K562 (cell line): ENCODE results near the gene DNAH10. TPM values are rescaled to one million over a fixed set of nuclear protein-coding genes. Genes with fewer than 3 reads are reported as not detected.

ENCODE experiments used
- ARID1B ChIP-seq: fragments of 450-650 bp; IDR thresholded peaks from 2 replicates; pipeline ENCODE4 v1.6.1; 2016; ENCODE audit warnings: antibody characterized with exemption, mild to moderate bottlenecking, inconsistent platforms
- CBFA2T2 ChIP-seq: fragments of 450-650 bp; conservative IDR thresholded peaks from 2 replicates; pipeline ENCODE4 v1.6.1; 2017; ENCODE audit warnings: mild to moderate bottlenecking
- CBFA2T3 ChIP-seq: fragments of 450-650 bp; IDR thresholded peaks from 2 replicates; pipeline ENCODE4 v1.6.1; 2017
- DPF2 ChIP-seq: fragments of 450-650 bp; IDR thresholded peaks from 2 replicates; pipeline ENCODE4 v1.6.1; 2016
- FOXA3 ChIP-seq, 2 experiments: fragments of 450-650 bp in 1 of 2; sonication (generic) in 1 of 2; formaldehyde crosslinking; IDR thresholded peaks in 1 of 2; conservative IDR thresholded peaks in 1 of 2; 2 replicates each; pipeline versions ENCODE4 v1.4.0 to v1.8.0; 2020 to 2022; ENCODE audit warnings: mild to moderate bottlenecking in 2 of 2, missing genetic modification reagents in 1 of 2
- HDAC2 ChIP-seq: fragments of 450-650 bp; IDR thresholded peaks from 2 replicates; pipeline ENCODE4 v1.6.1; 2016; ENCODE audit warnings: mild to moderate bottlenecking
- KDM1A ChIP-seq, 2 experiments: fragments of 450-650 bp; IDR thresholded peaks; 2 replicates each; pipeline ENCODE4 v1.6.1; 2016; ENCODE audit warnings: mild to moderate bottlenecking in 2 of 2
- KLF16 ChIP-seq: IDR thresholded peaks from 2 replicates; pipeline ENCODE4 v1.6.1; 2016; ENCODE audit warnings: antibody characterized with exemption
- LEF1 ChIP-seq: fragments of 450-650 bp; IDR thresholded peaks from 2 replicates; pipeline ENCODE4 v1.6.1; 2016; ENCODE audit warnings: mild to moderate bottlenecking
- MTA2 ChIP-seq: fragments of 450-650 bp; IDR thresholded peaks from 2 replicates; pipeline ENCODE4 v1.6.1; 2016; ENCODE audit warnings: low read depth
- NCOA2 ChIP-seq, 2 experiments: fragments of 450-650 bp; IDR thresholded peaks; 2 replicates each; pipeline ENCODE4 v1.6.1; 2018; ENCODE audit warnings: mild to moderate bottlenecking in 2 of 2, moderate library complexity in 1 of 2; ENCODE audit not compliant: partially characterized antibody in 2 of 2
- NCOR1 ChIP-seq: fragments of 450-650 bp; IDR thresholded peaks from 2 replicates; pipeline ENCODE4 v1.6.1; 2016; ENCODE audit warnings: mild to moderate bottlenecking, moderate library complexity
- RCOR1 ChIP-seq, 2 experiments: IDR thresholded peaks; 2 replicates each; pipeline ENCODE4 v1.6.1; 2012; ENCODE audit warnings: low read depth in 2 of 2, low read length in 2 of 2, borderline replicate concordance in 1 of 2, improper control_type of control experiment in 1 of 2
- SOX6 ChIP-seq: fragments of 450-650 bp; IDR thresholded peaks from 2 replicates; pipeline ENCODE4 v1.6.1; 2014; ENCODE audit warnings: mild to moderate bottlenecking
- STAT5A ChIP-seq: IDR thresholded peaks from 2 replicates; pipeline ENCODE4 v1.6.1; 2012; ENCODE audit warnings: low read length, inconsistent platforms, borderline replicate concordance
- TEAD4 ChIP-seq, 2 experiments: sonication (generic) in 1 of 2; formaldehyde crosslinking in 1 of 2; IDR thresholded peaks; 2 replicates each; pipeline versions ENCODE4 v1.6.1 to v1.8.0; 2012 to 2022; ENCODE audit warnings: borderline replicate concordance in 1 of 2, inconsistent platforms in 1 of 2, low read length in 1 of 2, mild to moderate bottlenecking in 1 of 2, missing genetic modification reagents in 1 of 2
- ZFX ChIP-seq: sonication (generic); formaldehyde crosslinking; IDR thresholded peaks from 2 replicates; pipeline ENCODE4 v1.8.0; 2022; ENCODE audit warnings: mild to moderate bottlenecking, missing genetic modification reagents, moderate library complexity
- ZNF124 ChIP-seq: sonication (generic); formaldehyde crosslinking; IDR thresholded peaks from 2 replicates; pipeline ENCODE4 v1.8.1; 2022; ENCODE audit warnings: missing genetic modification reagents
- polyA plus RNA-seq, 8 experiments: library from polyadenylated mRNA; depleted of rRNA in 4 of 8; stranded (reverse) in 5 of 8; unstranded in 3 of 8; fragments of >200 nt; fragmentation: Nextera tagmentation in 2 of 8; fragmentation: Illumina TruSeq in 1 of 8; extraction: Ambion mirVana in 2 of 8; extraction: Trizol in 1 of 8; gene quantifications; 2 replicates each; pipeline versions ENCODE4 v1.2.1 to v1.2.3, GENCODE V29; 2011 to 2014; ENCODE audit warnings: inconsistent platforms in 1 of 8, missing spikeins in 1 of 8
- total RNA-seq, 7 experiments: library from RNA; depleted of rRNA in 6 of 7; stranded (reverse); fragments of >200 nt in 6 of 7; fragmentation: Illumina TruSeq in 2 of 7; extraction: Trizol in 2 of 7; gene quantifications; 2 replicates each; pipeline versions ENCODE4 v1.2.1 to v1.2.3, GENCODE V29; 2011 to 2021; ENCODE audit warnings: low replicate concordance in 1 of 7
- TF ChIP-seq, protein P1 (sequence below), 2 experiments: fragments of 150-350 bp in 1 of 2; IDR thresholded peaks; 2 replicates each; pipeline ENCODE4 v1.6.1; 2012 to 2016; ENCODE audit warnings: low read depth in 2 of 2, low read length in 2 of 2, mild to moderate bottlenecking in 1 of 2, moderate library complexity in 1 of 2
- TF ChIP-seq, protein P2 (sequence below): sonication (generic); formaldehyde crosslinking; IDR thresholded peaks from 2 replicates; pipeline ENCODE4 v1.5.0; 2020; ENCODE audit warnings: missing genetic modification reagents
- TF ChIP-seq, protein P3 (sequence below): fragments of 450-650 bp; IDR thresholded peaks from 2 replicates; pipeline ENCODE4 v1.6.1; 2016
- TF ChIP-seq, protein P4 (sequence below), 2 experiments: fragments of 250-450 bp in 1 of 2; fragments of 450-650 bp in 1 of 2; sonication (Bioruptor Pico) in 1 of 2; IDR thresholded peaks; 2 replicates each; pipeline versions ENCODE4 v1.6.1 to v1.8.0; 2016 to 2021; ENCODE audit warnings: mild to moderate bottlenecking in 2 of 2, moderate library complexity in 2 of 2, missing compliant biosample characterization in 1 of 2, missing genetic modification characterization in 1 of 2

The DNAH10 gene
- total and polyA plus RNA-seq, 9 of the 15 experiments (the other 6 are each of a cell fraction or from before 2014, with no cell fraction given) = 0.01 to 0.06 (median 0.04) TPM; not detected in 1

DNA sequence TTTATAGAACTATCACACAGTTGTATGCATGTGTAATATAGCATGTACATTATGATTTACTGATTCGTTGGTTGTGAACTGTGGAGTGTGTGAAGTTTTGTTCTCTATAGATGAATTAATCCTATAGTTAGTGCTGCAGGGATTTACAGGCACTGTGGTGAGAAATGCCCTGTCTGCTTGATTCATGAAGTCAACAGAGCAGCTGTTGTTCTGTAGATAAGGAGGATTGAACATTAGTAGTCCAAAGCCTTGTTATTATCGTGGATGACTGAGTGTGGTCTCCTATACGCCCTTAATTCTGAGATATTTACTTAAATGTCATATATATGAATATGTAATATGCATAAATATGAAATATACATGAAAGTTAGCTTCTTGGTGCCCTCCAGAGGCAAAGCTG is 98.3 kb downstream of the DNAH10 start (continued):
- TF ChIP-seq, protein P1, sequence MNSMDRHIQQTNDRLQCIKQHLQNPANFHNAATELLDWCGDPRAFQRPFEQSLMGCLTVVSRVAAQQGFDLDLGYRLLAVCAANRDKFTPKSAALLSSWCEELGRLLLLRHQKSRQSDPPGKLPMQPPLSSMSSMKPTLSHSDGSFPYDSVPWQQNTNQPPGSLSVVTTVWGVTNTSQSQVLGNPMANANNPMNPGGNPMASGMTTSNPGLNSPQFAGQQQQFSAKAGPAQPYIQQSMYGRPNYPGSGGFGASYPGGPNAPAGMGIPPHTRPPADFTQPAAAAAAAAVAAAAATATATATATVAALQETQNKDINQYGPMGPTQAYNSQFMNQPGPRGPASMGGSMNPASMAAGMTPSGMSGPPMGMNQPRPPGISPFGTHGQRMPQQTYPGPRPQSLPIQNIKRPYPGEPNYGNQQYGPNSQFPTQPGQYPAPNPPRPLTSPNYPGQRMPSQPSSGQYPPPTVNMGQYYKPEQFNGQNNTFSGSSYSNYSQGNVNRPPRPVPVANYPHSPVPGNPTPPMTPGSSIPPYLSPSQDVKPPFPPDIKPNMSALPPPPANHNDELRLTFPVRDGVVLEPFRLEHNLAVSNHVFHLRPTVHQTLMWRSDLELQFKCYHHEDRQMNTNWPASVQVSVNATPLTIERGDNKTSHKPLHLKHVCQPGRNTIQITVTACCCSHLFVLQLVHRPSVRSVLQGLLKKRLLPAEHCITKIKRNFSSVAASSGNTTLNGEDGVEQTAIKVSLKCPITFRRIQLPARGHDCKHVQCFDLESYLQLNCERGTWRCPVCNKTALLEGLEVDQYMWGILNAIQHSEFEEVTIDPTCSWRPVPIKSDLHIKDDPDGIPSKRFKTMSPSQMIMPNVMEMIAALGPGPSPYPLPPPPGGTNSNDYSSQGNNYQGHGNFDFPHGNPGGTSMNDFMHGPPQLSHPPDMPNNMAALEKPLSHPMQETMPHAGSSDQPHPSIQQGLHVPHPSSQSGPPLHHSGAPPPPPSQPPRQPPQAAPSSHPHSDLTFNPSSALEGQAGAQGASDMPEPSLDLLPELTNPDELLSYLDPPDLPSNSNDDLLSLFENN (IDR thresholded peaks at IDR 0.05; ENCODE audit: low read depth in 2 of 2, low read length in 2 of 2) = 0 out of 4 replicates have a peak, but pooled peaks of 1 of the 2 experiments have one; percentile 28
- TF ChIP-seq FOXA3 (CRISPR knock-in tag; conservative IDR thresholded peaks at IDR 0.05 in 1 of 2, IDR thresholded peaks at IDR 0.05 in 1 of 2) (peak in 1 of 2 experiments; percentile 42; a peak in 1 of 4 replicates), STAT5A (peak; percentile 47; the same call in 1 of the 2 replicates), SOX6 (0 out of 2 replicates have a peak, but pooled peaks have one; percentile 53), NCOR1 (0 out of 2 replicates have a peak, but pooled peaks have one; percentile 27), HDAC2 (peak; percentile 39; the same call in 1 of the 2 replicates), NCOA2 (IDR thresholded peaks at IDR 0.05; ENCODE audit: partially characterized antibody in 2 of 2) (no peak), ARID1B (peak; percentile 65; the same call in 1 of the 2 replicates), LEF1 (no peak), ZFX (CRISPR knock-in tag) (no peak), KLF16 (0 out of 2 replicates have a peak, but pooled peaks have one; percentile 12), DPF2 (peak; percentile 36; the same call in 1 of the 2 replicates), KDM1A (IDR thresholded peaks at IDR 0.05) (peak; percentile 83 to 85), RCOR1 (IDR thresholded peaks at IDR 0.05; ENCODE audit: borderline replicate concordance in 1 of 2, low read depth in 2 of 2, low read length in 2 of 2) (peak in 1 of 2 experiments; percentile 52; a peak in 1 of 4 replicates), MTA2 (0 out of 2 replicates have a peak, but pooled peaks have one; percentile 32), CBFA2T2 (peak; percentile 57), CBFA2T3 (peak; percentile 80), TEAD4 (IDR thresholded peaks at IDR 0.05; ENCODE audit: low read length) (peak; percentile 81), TEAD4 (CRISPR knock-in tag; IDR thresholded peaks at IDR 0.05; ENCODE audit: borderline replicate concordance) (no peak), ZNF124 (no peak)
- TF ChIP-seq, protein P2, sequence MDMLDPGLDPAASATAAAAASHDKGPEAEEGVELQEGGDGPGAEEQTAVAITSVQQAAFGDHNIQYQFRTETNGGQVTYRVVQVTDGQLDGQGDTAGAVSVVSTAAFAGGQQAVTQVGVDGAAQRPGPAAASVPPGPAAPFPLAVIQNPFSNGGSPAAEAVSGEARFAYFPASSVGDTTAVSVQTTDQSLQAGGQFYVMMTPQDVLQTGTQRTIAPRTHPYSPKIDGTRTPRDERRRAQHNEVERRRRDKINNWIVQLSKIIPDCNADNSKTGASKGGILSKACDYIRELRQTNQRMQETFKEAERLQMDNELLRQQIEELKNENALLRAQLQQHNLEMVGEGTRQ (CRISPR knock-in tag) = no peak
- TF ChIP-seq, protein P3, sequence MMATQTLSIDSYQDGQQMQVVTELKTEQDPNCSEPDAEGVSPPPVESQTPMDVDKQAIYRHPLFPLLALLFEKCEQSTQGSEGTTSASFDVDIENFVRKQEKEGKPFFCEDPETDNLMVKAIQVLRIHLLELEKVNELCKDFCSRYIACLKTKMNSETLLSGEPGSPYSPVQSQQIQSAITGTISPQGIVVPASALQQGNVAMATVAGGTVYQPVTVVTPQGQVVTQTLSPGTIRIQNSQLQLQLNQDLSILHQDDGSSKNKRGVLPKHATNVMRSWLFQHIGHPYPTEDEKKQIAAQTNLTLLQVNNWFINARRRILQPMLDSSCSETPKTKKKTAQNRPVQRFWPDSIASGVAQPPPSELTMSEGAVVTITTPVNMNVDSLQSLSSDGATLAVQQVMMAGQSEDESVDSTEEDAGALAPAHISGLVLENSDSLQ = peak; percentile 28; the same call in 1 of the 2 replicates
- TF ChIP-seq, protein P4, sequence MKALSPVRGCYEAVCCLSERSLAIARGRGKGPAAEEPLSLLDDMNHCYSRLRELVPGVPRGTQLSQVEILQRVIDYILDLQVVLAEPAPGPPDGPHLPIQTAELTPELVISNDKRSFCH (CRISPR knock-in tag; IDR thresholded peaks at IDR 0.05) = no peak
- TF ChIP-seq, protein P4 (tag; IDR thresholded peaks at IDR 0.05) = 0 out of 2 replicates have a peak, but pooled peaks have one; percentile 25
- TF ChIP-seq, all 486 proteins: peak for 22
